Activated CD4-positive, alpha-beta T cell treated with anti-CD3 and anti-CD28 coated beads, Interleukin-2, Interleukin-4, amounts not matched to agents 100 ng/mL and 50 ng/mL, durations not matched to agents 16 hours and 8 hours (primary cell): Measurements from ENCODE around the gene GMDS.
A peak's percentile ranks its signal among the peaks of the same experiment; 100 is the strongest.

Source experiments
- DNase-seq: peaks from one replicate; pipeline ENCODE4 v3.0.0-alpha.2; 2020; ENCODE audit warnings: low spot score

The GMDS gene

DNA sequence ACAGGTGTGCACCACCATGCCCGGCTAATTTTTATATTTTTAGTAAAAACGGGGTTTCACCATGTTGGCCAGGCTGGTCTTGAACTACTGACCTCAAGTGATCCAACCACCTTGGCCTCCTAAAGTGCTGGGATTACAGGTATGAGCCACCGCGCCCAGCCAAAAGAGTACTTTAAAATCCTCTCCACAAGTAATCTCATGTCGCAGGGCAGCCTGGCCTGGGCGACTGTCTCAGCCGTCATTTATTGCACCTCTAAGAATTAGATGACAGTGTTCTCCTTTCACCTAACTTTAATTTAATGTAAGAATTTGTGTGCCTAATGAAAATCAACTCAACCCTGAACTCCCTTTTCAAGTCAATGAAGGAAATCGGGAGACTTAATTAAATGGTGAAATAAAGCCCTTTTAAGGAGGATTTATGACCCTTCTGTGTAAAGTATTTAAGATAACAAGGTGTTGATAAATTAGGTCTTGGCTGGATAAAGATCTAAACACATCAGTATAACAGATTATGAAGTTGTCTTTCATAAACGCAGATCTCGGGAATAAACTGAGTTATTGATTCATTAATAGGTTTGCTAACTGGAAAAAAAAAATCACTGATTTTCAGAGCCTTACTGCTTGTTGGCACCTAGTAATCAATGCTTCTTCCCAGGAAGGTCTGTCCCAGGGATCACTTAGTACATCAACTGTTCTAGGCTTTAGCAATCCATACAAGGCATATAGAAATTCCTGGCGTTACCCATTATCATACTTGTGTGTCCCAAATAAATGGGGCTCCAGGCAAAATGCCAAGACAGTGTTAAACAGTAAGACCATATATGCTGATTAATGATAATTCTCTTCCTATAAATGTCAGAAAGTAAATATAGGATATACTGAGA, 209.3 kb downstream of the GMDS start:
- no peak for DNase-seq

DNA sequence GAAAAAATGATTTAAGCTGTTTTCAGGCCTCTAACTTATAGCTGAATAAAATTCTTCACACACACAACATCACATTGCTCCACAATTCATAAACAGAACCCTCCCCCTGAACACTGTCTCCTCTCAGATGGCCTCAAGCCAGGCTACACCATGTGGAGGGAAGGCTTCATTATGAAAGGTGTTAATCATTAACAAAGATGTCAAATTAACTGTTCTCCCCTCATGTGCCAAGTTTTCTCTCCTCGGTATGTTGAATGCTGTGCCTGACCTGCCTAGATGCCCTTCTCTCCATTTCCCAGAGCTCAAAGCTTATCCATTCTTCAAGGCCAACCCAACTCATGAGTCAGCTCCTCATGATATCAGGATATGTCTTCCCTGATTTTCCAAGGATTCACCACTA, 210.4 kb downstream of the GMDS start:
- no peak for DNase-seq

DNA sequence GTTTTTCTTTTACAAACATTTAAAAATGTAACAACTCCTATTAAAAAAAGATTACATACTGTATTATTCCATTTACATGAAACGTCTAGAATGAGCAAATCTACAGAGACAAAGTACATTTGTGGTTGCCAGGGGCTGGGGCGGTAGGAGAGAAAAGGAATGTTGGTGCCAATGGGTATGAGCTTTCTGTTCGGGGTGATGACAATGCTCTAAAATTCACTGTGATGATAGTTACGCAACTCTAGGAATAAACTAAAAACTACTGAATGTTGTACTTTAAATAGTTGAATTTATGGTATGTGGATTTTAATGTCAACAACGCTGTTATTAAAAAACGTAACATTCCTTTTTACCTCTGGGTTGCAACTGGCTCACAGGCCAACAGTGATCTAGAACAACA, 211.1 kb downstream of the GMDS start:
- DNase-seq = no peak

DNA sequence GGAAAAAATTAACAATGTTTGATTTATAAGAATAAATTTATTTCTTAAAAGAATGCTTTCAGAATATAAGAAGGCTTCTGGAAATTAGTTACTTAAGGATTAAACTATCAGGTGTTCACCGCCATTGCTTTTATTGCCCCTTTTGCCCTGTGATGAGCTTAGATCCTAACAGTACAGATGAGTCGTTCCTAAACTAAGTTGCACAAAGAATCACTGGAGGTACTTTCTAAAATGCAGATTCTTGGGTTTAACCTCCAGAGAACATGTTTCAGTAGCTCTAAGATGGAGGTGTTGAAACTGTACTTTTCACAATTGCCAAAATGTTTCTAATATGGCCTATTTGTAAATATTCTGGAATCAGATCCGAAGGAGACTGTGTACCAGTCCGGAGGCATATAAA, 211.9 kb downstream of the GMDS start:
- DNase-seq = peak; percentile 33

DNA sequence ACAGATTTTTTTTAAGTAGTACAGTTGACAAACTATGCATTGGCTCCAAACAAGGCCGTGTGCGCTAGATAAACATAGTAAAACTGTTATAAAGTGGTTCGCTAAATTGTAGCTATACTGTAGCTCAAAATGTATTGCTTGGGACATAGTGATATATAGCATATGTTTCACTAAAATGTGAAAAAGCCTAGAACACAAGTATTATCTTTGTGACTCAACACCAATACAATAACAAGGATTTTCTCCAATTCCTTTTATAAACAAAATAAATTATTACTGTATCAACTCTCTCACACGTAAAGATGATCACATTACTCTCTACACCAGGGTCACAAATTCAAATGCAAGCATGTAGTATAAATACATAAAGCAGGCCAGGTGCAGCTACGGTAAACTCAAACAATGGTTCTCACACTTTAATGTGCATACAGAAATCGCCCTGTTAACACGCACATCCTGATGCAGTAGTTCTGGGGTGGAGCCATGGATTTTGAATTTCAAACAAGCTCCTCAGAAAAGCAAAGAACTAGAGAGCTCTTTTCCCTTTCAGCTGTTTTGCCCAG, 214.6 kb downstream of the GMDS start:
- no peak for DNase-seq

DNA sequence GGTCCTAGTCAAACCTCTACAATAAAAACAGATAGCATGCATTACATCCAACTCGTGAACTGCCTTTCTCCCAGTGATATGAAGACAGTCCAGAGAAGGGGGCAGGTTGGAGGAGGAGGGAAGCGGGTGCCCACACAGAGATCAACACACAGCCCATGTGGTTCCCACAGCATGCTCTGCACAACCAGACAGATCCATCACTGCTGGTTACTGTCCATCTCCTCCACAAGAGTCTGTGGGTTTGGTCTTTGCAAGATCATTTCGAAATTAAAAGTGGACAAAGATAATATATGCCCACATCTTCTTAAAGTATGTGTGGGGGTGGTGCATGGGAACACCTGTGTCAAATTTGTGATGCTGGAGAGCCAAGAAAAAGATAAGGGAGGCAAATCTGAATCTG, 215.5 kb downstream of the GMDS start:
- DNase-seq = no peak

DNA sequence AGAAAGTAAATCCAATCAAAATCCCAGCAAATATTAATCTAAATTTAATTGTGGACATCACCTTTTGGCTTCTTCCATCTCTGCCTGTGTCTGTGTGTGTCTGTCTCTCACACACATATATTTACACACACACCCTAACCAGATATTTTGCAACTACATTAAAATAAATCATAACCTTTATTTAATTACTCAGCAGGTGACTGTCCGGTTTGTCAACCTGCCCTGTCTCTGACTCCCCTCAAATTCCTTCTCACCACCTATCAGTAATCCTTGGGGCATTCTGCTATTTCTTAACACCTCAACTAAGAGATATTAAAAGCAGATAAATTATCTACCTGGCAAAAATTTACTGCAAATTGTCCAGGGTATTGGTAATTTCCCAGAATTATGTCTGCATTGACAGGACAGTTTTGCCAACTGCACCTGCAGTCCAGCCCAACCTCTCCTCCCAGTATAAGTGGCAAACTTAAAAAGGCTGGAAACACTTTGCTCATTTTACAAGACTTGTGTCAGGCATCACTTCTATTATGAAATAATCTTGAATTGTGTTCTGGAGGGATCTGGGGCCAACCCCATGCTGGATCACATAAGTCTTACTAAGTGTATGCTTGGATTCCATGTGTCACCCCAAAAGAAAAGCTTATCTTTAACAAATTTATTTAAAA, 216.1 kb downstream of the GMDS start:
- DNase-seq = no peak

DNA sequence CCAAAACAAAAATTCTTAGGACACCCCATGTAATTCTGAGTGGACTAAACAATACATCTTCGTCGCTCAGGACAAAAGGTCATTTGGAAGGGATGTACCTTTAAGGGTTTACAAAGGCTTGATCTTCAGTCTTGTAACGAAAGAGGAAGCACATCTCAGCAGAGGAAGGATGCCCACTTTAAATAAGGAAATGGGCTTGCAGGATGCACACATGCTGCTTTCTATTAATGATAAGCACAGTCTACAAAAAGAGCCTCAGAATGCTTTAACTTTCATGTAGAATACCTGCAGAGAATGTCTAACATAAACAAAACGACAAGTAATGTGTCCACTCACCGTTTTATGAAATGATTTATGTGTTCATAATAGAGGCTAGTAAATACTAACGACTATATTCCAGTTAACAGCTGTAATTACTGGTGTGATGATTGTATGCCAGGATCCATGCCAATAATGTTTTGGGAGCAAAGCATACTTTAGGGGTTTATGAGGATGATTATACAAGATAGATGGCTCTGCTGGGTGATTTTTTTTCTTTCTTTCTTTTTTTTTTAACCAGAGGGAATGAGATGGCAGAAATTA, 216.9 kb downstream of the GMDS start:
- DNase-seq = no peak

DNA sequence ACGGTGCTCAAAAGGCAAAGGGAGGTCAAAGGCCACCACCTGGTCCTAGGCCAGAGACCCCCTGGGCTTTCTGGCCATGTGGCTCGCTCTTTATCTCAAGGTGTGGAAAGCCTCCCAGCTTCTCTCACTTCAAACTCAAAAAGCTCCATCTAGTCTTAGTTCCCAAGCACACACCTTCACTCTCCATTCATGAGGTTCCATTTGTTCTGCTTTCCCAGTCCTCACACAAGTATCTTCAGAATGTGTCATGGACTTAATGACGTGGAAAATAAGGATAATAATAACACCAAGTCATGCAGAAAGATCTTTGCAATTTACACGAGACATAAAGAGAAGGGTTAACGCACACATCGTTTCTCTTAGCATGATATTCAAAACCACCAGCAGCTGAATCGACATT, 219.3 kb downstream of the GMDS start:
- no peak for DNase-seq

DNA sequence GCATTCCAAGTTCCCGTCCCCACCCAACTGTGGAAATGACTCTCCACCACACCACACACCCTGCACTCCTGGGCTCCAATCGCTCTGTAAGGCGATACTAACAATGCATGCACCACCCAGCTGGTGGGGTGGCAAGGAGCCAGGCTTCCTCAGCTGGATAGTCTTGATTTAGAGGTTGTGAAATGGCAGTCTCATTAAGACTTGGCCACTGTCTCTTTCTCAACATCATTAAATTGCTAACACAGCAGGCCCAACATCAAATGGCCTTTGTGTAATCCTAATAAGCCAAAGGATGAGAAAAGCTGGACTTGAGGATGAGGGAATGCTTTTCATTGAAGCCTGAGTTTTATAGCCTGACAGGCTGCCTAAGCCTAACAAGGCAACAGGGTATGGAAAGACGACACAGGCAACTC, 223.7 kb downstream of the GMDS start:
- DNase-seq = no peak

DNA sequence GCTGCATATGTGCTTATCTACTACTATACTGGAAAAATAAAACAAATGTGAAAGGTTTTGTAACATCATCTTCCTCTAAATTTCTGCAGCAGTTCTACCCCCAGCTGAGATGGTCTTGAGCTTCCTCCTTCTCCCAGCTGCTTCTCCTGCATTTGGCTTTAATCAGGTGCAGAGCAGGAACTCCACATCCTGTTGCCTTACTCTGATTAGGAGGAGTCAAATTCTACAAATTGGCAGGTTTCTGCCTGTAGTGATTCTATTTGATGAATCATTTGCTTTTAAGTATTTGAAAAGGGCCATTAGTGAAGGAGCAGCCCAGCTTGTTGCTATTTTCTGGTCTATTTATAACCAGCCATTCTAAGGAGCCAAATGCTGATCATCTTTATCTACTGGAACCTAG, 224.5 kb downstream of the GMDS start:
- no peak for DNase-seq

DNA sequence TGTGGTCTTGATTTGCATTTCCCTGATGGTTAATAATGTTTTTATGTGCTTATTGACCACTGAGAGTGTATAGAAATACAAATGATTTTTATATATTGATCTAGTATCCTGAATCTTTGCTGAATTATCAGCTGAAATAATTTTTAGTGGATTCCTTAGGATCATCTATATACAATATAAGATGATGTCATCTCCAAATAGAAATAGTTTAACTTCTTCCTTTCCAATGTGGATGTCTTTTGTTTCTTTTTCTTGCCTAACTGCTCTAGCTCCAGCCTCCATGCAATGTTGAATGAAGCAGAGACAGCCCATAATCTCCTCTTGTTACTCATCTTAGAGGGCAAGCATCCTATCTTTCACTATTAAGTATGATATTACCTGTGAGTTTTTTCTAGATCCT, 226.4 kb downstream of the GMDS start:
- no peak for DNase-seq

DNA sequence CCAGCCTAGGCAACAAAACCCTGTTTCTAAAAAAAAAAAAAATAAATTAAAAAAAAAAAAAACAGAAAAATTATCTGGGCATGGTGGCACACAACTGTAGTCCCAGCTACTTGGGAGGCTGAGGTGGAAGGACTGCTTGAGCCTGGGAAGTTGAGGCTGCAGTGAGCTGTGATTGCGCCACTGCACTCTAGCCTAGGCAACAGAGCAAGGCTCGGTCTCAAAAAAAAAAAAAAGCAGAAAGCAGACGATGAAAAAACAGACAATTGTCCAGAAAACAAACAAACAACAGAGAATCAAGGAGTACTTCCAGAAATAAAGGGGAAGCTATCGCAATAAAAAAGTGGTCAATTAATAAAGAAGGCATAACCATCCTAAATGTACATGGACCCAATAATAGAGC, 229.4 kb downstream of the GMDS start:
- DNase-seq = no peak

DNA sequence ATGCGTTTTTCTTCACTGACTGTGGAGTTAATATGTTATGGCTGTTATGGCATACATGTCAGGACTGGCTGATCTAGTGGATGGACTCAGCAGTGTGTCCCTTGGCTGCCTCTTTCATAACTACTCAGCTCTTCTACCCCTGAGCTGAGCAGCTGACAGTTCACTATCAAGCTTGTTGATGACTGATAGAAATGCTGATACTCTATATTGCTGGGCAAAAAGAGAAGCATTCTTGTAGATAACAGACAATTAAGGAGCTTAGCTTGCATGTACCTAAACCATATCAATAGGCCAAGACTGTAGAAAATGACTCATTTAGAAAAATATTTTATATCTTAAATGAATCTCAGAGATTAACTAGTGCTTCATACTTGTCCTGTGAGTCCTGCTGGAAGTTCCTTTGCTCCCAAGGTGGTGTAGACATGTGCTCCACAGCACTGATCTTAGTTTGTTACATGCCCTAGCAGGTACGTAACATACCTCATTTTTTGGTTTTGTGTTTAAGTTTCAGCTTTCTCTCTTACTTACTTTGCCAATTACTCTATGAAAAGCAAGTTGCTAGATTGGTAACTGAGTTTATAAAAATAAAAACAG, 236.9 kb downstream of the GMDS start:
- no peak for DNase-seq

DNA sequence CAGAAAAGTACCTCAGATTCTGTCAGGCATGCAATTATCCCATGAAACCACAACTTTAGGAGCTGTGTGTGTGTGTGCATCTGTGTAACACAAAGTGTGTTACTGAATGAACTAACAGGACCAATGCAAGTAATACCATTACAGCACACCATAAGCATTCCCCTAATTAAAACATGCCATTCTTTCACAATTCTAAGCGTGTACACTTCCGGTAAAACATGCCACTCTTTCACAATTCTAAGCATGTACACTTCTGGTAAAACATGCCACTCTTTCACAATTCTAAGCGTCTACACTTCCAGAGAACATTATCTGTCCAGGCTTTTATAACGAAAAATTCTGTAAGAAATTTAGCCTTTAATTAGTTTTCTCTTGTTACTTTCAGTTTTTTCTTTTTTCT, 238.2 kb downstream of the GMDS start:
- no peak for DNase-seq

DNA sequence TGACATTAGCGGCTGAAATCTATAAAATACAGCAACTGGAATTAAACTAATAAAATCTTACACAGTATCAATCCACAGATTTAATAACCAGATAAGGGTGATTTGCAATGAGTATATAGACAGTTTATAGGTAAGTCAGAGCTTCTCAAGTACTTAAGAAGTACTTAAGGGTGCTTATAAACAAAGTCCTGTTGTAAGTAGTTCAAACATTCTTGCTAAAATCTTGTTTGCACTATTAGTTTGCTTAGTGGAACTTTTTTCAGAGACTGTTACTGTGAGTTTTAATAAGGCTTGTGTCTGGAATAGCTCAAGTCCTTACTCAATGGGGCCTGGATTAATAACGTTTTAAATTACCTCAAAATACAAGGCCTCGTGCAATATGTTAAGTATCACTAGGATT, 240.5 kb downstream of the GMDS start:
- DNase-seq = no peak

DNA sequence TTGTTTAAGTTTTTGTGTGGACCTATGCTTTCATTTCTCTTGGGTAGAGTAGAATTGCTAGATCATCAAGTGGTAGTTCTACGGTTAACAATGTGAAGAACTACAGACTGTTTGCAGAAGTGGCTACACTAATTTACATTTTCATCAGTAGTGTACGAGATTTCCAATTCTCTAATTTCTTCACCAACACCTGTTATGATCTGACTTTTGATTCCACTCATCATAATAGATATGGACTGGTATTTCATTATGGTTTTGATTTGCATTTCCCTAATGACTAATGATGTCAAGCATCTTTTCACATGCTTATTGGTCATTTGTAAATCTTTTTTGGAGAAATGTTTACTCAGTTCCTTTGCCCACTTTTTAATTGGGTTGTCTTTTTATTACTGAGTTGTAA, 244.4 kb downstream of the GMDS start:
- no peak for DNase-seq

DNA sequence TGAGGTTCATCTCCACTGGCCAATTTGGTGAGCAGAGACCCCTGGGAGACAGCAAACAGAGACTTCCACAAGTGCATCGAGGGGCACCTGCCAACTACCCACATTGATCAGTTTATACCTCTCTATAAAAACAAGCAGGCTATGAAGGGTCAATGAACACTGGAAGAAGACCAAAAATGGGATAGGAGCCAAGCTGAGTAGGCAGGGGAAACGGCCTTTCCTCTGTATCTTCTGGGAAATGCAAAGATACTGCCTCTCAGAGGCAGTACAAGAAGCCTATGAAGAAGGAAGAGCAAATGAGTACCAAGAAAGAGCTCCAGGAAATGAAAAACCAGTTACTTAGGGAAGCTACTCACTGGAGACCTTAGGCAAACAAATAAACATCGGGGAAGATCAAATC, 247.7 kb downstream of the GMDS start:
- DNase-seq = no peak

DNA sequence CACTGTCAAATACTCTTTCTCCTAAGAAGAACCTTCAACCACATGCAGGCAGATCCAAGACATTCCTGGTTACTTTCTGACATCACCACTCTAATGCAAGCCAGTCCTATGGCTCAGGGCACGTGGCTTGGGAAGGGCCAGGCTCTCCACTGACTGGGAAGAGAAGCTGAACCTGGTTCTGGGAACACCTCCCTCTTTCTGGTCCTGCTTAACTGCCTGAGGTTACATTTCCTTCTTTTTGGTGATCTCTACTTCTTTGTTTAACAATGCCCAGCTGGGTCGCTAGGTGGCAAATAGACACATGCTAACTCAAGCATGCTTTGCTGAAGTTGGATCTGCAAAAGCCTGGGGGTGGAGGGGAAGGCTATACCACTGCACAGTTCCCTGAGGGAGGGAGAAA, 249.8 kb downstream of the GMDS start:
- no peak for DNase-seq

DNA sequence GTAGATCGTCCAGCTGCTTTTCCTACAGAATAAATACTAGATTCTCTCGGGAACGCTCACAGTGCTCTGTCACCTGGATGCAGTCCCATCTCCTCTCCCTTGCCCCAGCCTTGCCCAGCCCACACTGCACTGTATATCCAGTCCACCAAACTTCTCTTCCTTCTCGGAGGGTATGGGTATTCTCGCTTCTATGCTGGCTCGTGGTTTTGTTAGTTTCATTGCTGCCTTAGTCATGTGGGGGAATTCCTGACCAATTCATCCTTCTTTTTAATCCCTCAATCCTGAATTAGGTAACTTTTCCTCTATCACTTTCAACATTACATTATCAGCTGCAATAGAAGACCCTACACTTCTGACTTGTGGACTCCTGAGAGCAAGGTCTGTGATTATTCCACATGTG, 252.4 kb downstream of the GMDS start:
- DNase-seq = no peak

DNA sequence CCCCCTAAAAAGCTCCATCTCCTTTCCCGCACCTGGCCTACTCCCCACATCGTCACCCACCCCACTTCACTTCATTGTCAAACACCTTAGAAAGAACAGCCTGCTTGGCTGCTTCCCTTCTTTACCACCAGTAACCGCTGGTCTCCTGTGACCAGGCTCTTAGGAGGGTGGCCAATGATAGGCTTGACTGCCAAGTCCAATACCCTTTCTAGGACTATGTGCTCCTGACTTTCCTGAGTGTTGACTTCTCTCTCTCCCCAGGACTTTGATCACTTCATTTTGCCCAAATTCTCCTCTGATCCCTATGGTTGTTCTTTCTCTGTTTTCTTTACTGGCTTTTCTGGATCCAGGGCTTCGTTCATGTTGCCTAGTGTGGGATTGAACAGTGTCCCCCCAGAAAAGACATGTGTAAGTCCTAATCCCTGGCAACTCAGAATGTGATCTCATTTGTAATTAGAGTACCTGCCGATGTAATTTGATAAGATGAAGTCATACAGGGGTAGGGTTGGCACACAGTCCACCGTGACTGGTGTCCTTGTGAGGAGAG, 254.0 kb downstream of the GMDS start:
- no peak for DNase-seq

DNA sequence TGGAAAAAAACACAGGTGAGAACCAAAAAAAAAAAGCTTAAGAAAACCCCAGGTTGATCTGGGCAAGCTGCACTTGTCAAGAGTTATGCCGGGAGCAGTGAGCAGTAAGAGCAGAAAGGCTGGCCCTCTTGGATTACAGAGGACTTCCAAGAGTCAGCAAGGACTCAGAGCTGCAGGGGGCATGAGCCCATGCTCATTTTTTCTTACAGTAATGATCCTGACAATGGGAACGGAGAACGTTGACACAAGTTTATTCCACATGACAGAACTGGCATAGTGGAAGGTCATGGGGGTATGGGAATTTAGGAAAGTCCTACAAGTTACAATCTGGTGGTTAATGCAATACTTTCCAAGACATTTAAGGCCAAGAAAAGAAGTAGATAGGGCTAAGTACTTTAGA, 256.6 kb downstream of the GMDS start:
- DNase-seq = no peak
